Caco-2 (cell line): Measurements from ENCODE around the gene PPP2R2B. TPM values are rescaled to one million over a fixed set of nuclear protein-coding genes. Genes with fewer than 3 reads are reported as not detected.

ENCODE experiments used
- BruUV-seq: library from RNA; stranded (reverse); fragments of 400-500 nt; replicated peaks from 2 replicates; lab custom pipeline; 2021; lab: Mats Ljungman, UMichigan
- CTCF ChIA-PET: fragments of 300-600 bp; sonication (Branson Sonifier 250); formaldehyde crosslinking; loops from one replicate; lab custom pipeline; 2022; ENCODE audit warnings: antibody characterized with exemption; lab: Charles Lee
- POLR2A ChIA-PET: fragments of 300-600 bp; sonication (Branson Sonifier 250); formaldehyde crosslinking; loops from one replicate; lab custom pipeline; 2022; ENCODE audit warnings: antibody characterized with exemption; lab: Charles Lee
- DNase-seq, 2 experiments: peaks; one replicate each; pipeline versions ENCODE4 v3.0.0 to v3.0.0-alpha.2; 2020 to 2022
- H3K27me3 ChIP-seq: replicated peaks from 2 replicates; pipeline ENCODE4 v1.6.0; 2011; ENCODE audit warnings: low read length; ENCODE audit not compliant: control insufficient read depth, insufficient read depth
- H3K36me3 ChIP-seq: 2 replicates; pipeline ENCODE4 v1.5.1; 2011; ENCODE audit warnings: low read length; ENCODE audit not compliant: control insufficient read depth, insufficient read depth
- H3K4me1 ChIP-seq: fragments of 250-450 bp; sonication (Bioruptor Pico); 2 replicates; pipeline ENCODE4 v1.5.1; 2020; ENCODE audit warnings: mild to moderate bottlenecking
- H3K4me3 ChIP-seq: 2 replicates; pipeline ENCODE4 v1.5.1; 2011; ENCODE audit warnings: low read depth, mild to moderate bottlenecking, control low read depth, low read length
- H3K9me3 ChIP-seq: fragments of 250-450 bp; sonication (Bioruptor Pico); 2 replicates; pipeline ENCODE4 v1.5.1; 2020; ENCODE audit warnings: mild to moderate bottlenecking, moderate library complexity
- H3K27ac Mint-ChIP-seq: one replicate; pipeline ENCODE4 v1.8.0; 2022; ENCODE audit warnings: mixed read lengths; ENCODE audit not compliant: unreplicated experiment
- H3K27me3 Mint-ChIP-seq: one replicate; pipeline ENCODE4 v1.8.0; 2022; ENCODE audit warnings: mixed read lengths; ENCODE audit not compliant: insufficient read depth, unreplicated experiment
- H3K36me3 Mint-ChIP-seq: one replicate; pipeline ENCODE4 v1.8.0; 2022; ENCODE audit warnings: mild to moderate bottlenecking, mixed read lengths; ENCODE audit not compliant: insufficient read depth, unreplicated experiment
- H3K4me1 Mint-ChIP-seq: one replicate; pipeline ENCODE4 v1.8.0; 2022; ENCODE audit warnings: low read depth, mixed read lengths; ENCODE audit not compliant: unreplicated experiment
- H3K4me3 Mint-ChIP-seq: one replicate; pipeline ENCODE4 v1.8.0; 2022; ENCODE audit warnings: mild to moderate bottlenecking, moderate library complexity, mixed read lengths; ENCODE audit not compliant: unreplicated experiment
- H3K9me3 Mint-ChIP-seq: one replicate; pipeline ENCODE4 v1.8.0; 2022; ENCODE audit warnings: mixed read lengths; ENCODE audit not compliant: unreplicated experiment
- intact Hi-C: fragments of 100-400 bp; cut with micrococcal nuclease; formaldehyde crosslinking; loops from one replicate; pipeline ENCODE4 v1.10.0; 2022; ENCODE audit not compliant: unreplicated experiment
- total RNA-seq: library from RNA; stranded (reverse); gene quantifications from 2 replicates; pipeline ENCODE4 v1.2.3, GENCODE V29; 2022
- TF ChIP-seq, protein P1 (sequence below), 2 experiments: fragments of 200-600 bp in 1 of 2; IDR thresholded peaks; 1 replicate in 1 of 2; 2 replicates in 1 of 2; pipeline versions ENCODE4 v1.5.1 to v1.8.0; 2011 to 2022; ENCODE audit warnings: antibody characterized with exemption in 1 of 2, control low read depth in 1 of 2, inconsistent platforms in 1 of 2, low read depth in 1 of 2, low read length in 1 of 2, mild to moderate bottlenecking in 1 of 2, moderate library complexity in 1 of 2; ENCODE audit not compliant: insufficient read depth in 1 of 2, severe bottlenecking in 1 of 2, unreplicated experiment in 1 of 2

The PPP2R2B gene
- total RNA-seq, 1 experiment from 2014 or later, result 9.8 TPM

DNA sequence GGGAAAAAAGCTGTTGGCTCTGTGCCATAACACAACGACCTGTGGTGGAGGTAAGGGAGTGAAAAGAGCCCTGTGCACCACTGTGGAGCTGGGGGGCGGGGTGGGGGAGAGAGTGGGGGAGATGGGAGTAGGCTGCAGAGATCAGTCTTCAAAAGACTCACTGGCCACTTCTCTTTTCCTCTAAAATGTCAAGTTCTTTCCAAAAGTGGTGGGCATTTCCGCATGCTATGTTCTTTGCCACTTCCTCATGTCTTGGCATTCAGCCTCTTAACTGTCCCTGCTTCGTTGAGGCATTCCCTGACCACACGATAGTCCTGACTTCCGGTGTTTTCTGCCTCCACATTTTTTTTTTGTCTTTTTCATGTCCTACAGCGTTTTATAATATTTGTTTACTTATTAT is 2.4 kb upstream of the PPP2R2B start:
- Mint-ChIP-seq H3K4me3 (no peak overlapping the region), H3K27me3 (peaks cover 10% of the 10 kb centered on the region), H3K9me3 (no peaks in the 10 kb centered on the region), H3K4me1 (peaks cover 12% of the 10 kb centered on the region), H3K36me3 (no peaks in the 10 kb centered on the region), H3K27ac (no peak overlapping the region)
- BruUV-seq, result no TSS peak
- H3K4me3 ChIP-seq, result no peak overlapping the region
- no peaks in the 10 kb centered on the region for H3K36me3 ChIP-seq
- no peaks in the 10 kb centered on the region for H3K9me3 ChIP-seq
- ChIA-PET POLR2A (no interaction called here), CTCF (no interaction called here)
- intact Hi-C loops, result no loop called here
- H3K27me3 ChIP-seq, result no peaks in the 10 kb centered on the region
- TF ChIP-seq, protein P1, sequence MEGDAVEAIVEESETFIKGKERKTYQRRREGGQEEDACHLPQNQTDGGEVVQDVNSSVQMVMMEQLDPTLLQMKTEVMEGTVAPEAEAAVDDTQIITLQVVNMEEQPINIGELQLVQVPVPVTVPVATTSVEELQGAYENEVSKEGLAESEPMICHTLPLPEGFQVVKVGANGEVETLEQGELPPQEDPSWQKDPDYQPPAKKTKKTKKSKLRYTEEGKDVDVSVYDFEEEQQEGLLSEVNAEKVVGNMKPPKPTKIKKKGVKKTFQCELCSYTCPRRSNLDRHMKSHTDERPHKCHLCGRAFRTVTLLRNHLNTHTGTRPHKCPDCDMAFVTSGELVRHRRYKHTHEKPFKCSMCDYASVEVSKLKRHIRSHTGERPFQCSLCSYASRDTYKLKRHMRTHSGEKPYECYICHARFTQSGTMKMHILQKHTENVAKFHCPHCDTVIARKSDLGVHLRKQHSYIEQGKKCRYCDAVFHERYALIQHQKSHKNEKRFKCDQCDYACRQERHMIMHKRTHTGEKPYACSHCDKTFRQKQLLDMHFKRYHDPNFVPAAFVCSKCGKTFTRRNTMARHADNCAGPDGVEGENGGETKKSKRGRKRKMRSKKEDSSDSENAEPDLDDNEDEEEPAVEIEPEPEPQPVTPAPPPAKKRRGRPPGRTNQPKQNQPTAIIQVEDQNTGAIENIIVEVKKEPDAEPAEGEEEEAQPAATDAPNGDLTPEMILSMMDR (IDR thresholded peaks at IDR 0.05; ENCODE audit: insufficient read depth in 1 of 2, low read depth in 1 of 2, low read length in 1 of 2, severe bottlenecking in 1 of 2, unreplicated experiment in 1 of 2), result no peak
- DNase-seq, result no peak
- peaks cover 11% of the 10 kb centered on the region; the same call in 1 of the 2 replicates for H3K4me1 ChIP-seq

DNA sequence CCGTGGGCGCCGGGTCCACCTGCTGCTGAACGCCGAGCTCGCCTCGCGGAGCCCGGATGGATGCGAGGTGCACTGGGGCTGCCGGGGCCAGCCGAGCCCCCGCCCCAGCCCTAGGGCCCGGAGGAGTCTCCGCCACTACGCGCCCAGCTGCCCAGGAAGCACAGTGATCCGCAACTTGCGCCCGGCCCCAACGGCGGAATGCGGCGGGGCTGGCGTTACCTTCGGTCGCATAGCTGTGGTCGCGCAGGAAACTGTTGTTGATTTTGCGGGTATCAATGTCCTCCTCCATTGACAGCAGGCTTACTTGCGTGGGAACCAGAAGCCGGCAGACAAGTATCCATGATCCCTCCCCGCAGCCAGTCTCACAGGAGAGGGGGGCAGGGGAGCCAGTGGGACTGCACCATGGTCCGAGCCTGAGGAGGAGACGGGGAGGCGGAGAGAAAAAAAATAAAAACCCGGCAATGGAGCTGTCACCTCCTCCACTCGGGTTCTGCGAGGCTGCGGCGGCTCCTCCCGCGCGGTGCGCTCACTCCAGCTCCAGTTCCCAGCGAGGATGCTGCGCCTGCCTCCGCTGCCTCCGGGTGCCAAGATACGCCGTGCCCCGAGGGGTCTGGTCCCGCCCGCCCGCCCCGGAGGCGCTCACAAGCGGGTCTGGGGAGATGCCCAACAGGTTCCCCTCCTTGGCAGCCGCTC is 628 bp downstream of the PPP2R2B start:
- H3K9me3 Mint-ChIP-seq, result peaks cover 7% of the 10 kb centered on the region
- no peak overlapping the region for H3K27ac Mint-ChIP-seq
- TF ChIP-seq, protein P1 (IDR thresholded peaks at IDR 0.05; ENCODE audit: insufficient read depth in 1 of 2, low read depth in 1 of 2, low read length in 1 of 2, severe bottlenecking in 1 of 2, unreplicated experiment in 1 of 2), result no peak
- Histone ChIP-seq H3K27me3 (no peaks in the 10 kb centered on the region), H3K9me3 (no peaks in the 10 kb centered on the region), H3K4me3 (peak overlapping the region; percentile 54), H3K36me3 (no peaks in the 10 kb centered on the region), H3K4me1 (no peaks in the 10 kb centered on the region)
- intact Hi-C loops, result loop anchor here (5.0 kb wide), 2 partner anchors 51 to 69 kb away; no protein-coding TSS in a partner anchor
- CTCF ChIA-PET, result interaction anchor here (0.6 kb wide), 1 partner anchor 76 kb away, joined by 3 read pairs; no protein-coding TSS in a partner anchor
- DNase-seq, result peak; percentile 32 to 47
- no TSS peak for BruUV-seq
- H3K4me3 Mint-ChIP-seq, result peak overlapping the region; percentile 81
- peaks cover 24% of the 10 kb centered on the region for H3K27me3 Mint-ChIP-seq
- no peaks in the 10 kb centered on the region for H3K36me3 Mint-ChIP-seq
- H3K4me1 Mint-ChIP-seq, result no peaks in the 10 kb centered on the region
- POLR2A ChIA-PET, result no interaction called here

DNA sequence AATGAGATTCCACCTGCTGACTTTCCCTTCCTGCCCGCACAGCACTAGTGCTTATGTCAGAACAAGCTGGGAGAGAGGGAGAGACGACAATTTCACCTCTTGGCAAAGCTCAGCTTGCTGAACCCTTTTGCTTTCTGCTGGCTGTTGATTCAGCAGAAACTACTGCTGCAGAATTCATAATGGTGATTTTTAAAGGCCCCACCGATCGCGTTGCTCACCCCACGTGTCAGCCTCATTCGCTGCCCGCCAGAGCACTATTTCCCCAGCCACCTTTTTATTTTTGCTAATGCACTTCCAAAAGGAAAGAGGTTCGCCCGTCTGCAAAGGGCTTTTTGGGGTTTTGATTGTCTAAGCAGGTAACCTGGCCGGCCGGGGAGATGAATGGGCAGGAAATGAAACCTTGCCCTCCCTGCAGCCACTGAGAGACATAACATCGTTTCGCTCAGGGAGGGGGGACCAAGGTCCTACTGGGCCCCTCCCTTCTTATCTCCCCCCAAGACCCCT is 1.3 kb downstream of the PPP2R2B start:
- peak overlapping the region; percentile 81 for H3K4me3 Mint-ChIP-seq
- H3K27me3 Mint-ChIP-seq, result peaks cover 24% of the 10 kb centered on the region
- H3K27ac Mint-ChIP-seq, result no peak overlapping the region
- H3K4me3 ChIP-seq, result peak overlapping the region; percentile 54
- no peak for DNase-seq
- ChIA-PET POLR2A (no interaction called here), CTCF (no interaction called here)
- TF ChIP-seq, protein P1 (IDR thresholded peaks at IDR 0.05; ENCODE audit: insufficient read depth in 1 of 2, low read depth in 1 of 2, low read length in 1 of 2, severe bottlenecking in 1 of 2, unreplicated experiment in 1 of 2), result no peak
- peaks cover 7% of the 10 kb centered on the region for H3K9me3 Mint-ChIP-seq
- no peaks in the 10 kb centered on the region for H3K36me3 Mint-ChIP-seq
- intact Hi-C loops, result loop anchor here (5.0 kb wide), 2 partner anchors 50 to 70 kb away; no protein-coding TSS in a partner anchor
- H3K27me3 ChIP-seq, result no peaks in the 10 kb centered on the region
- H3K4me1 ChIP-seq, result no peaks in the 10 kb centered on the region
- no peaks in the 10 kb centered on the region for H3K9me3 ChIP-seq
- H3K36me3 ChIP-seq, result no peaks in the 10 kb centered on the region
- no TSS peak for BruUV-seq
- no peaks in the 10 kb centered on the region for H3K4me1 Mint-ChIP-seq
